HepG2 (cell line): Measurements from ENCODE around the gene KLHL40. TPM values are rescaled to one million over a fixed set of nuclear protein-coding genes. Genes with fewer than 3 reads are reported as not detected.

Source experiments
- AKAP8 ChIP-seq: sonication (generic); formaldehyde crosslinking; IDR thresholded peaks from 2 replicates; pipeline ENCODE4 v1.5.1; 2020; ENCODE audit warnings: mild to moderate bottlenecking, missing genetic modification reagents
- DNMT3B ChIP-seq: conservative IDR thresholded peaks from 2 replicates; pipeline ENCODE4 v1.6.1; 2016; ENCODE audit warnings: missing biosample characterization, control low read depth
- ELF1 ChIP-seq: sonication (generic); formaldehyde crosslinking; IDR thresholded peaks from 2 replicates; pipeline ENCODE4 v1.4.0; 2020; ENCODE audit warnings: missing genetic modification reagents
- KLF13 ChIP-seq: sonication (generic); formaldehyde crosslinking; IDR thresholded peaks from 2 replicates; pipeline ENCODE4 v1.4.0; 2020; ENCODE audit warnings: mild to moderate bottlenecking, missing genetic modification reagents
- MAX ChIP-seq: IDR thresholded peaks from 2 replicates; pipeline ENCODE4 v1.6.1; 2012; ENCODE audit warnings: inconsistent platforms
- NCOA5 ChIP-seq: sonication (generic); formaldehyde crosslinking; IDR thresholded peaks from 2 replicates; pipeline ENCODE4 v1.4.0; 2020; ENCODE audit warnings: missing genetic modification reagents
- NR0B2 ChIP-seq: sonication (generic); formaldehyde crosslinking; IDR thresholded peaks from 2 replicates; pipeline ENCODE4 v1.4.0; 2020; ENCODE audit warnings: mild to moderate bottlenecking, missing genetic modification reagents
- NR2F2 ChIP-seq: IDR thresholded peaks from 2 replicates; pipeline ENCODE4 v1.6.1; 2012; ENCODE audit warnings: low read depth, inconsistent platforms, borderline replicate concordance
- NR3C1 ChIP-seq: sonication (generic); formaldehyde crosslinking; IDR thresholded peaks from 2 replicates; pipeline ENCODE4 v1.4.0; 2020; ENCODE audit warnings: missing genetic modification reagents
- PCBP1 ChIP-seq: fragments of 200-400 bp; formaldehyde crosslinking; IDR thresholded peaks from 2 replicates; pipeline ENCODE4 v1.6.1; 2017; ENCODE audit warnings: mild to moderate bottlenecking, low read depth, low read length, borderline replicate concordance
- RAD21 ChIP-seq: fragments of 450-650 bp; formaldehyde crosslinking; IDR thresholded peaks from 2 replicates; pipeline ENCODE4 v1.5.0; 2020; ENCODE audit warnings: mild to moderate bottlenecking
- SALL1 ChIP-seq: sonication (generic); formaldehyde crosslinking; IDR thresholded peaks from 2 replicates; pipeline ENCODE4 v1.8.0; 2022; ENCODE audit warnings: mild to moderate bottlenecking, missing genetic modification reagents
- STAT5B ChIP-seq: sonication (generic); formaldehyde crosslinking; IDR thresholded peaks from 2 replicates; pipeline ENCODE4 v1.4.0; 2020; ENCODE audit warnings: missing genetic modification reagents
- TARDBP ChIP-seq: sonication (generic); formaldehyde crosslinking; IDR thresholded peaks from 2 replicates; pipeline ENCODE4 v1.8.0; 2022; ENCODE audit warnings: mild to moderate bottlenecking, missing genetic modification reagents
- TP53 ChIP-seq: sonication (generic); formaldehyde crosslinking; conservative IDR thresholded peaks from 2 replicates; pipeline ENCODE4 v1.4.0; 2020; ENCODE audit warnings: missing genetic modification reagents
- ZC3H4 ChIP-seq: sonication (generic); formaldehyde crosslinking; IDR thresholded peaks from 2 replicates; pipeline ENCODE4 v1.4.0; 2020; ENCODE audit warnings: missing genetic modification reagents, borderline replicate concordance
- ZIK1 ChIP-seq: sonication (generic); formaldehyde crosslinking; IDR thresholded peaks from 2 replicates; pipeline ENCODE4 v1.5.0; 2020; ENCODE audit warnings: mild to moderate bottlenecking, low read depth, missing genetic modification reagents, borderline replicate concordance
- ZNF264 ChIP-seq: sonication (generic); formaldehyde crosslinking; IDR thresholded peaks from 2 replicates; pipeline ENCODE4 v1.4.0; 2020; ENCODE audit warnings: missing genetic modification reagents
- ZNF543 ChIP-seq: sonication (generic); formaldehyde crosslinking; IDR thresholded peaks from 2 replicates; pipeline ENCODE4 v1.4.0; 2020; ENCODE audit warnings: mild to moderate bottlenecking, missing genetic modification reagents
- ZNF644 ChIP-seq: IDR thresholded peaks from 2 replicates; pipeline ENCODE4 v1.6.1; 2016; ENCODE audit warnings: low read depth
- ZNF703 ChIP-seq: sonication (generic); formaldehyde crosslinking; IDR thresholded peaks from 2 replicates; pipeline ENCODE4 v1.5.1; 2020; ENCODE audit warnings: missing genetic modification reagents, mild to moderate bottlenecking, moderate library complexity, borderline replicate concordance
- ZNF792 ChIP-seq: IDR thresholded peaks from 2 replicates; pipeline ENCODE4 v1.6.1; 2016
- polyA plus RNA-seq, 8 experiments: library from polyadenylated mRNA; depleted of rRNA in 3 of 8; stranded (reverse) in 7 of 8; unstranded in 1 of 8; fragments of >200 nt; fragmentation: Illumina TruSeq in 4 of 8; extraction: Trizol in 4 of 8; gene quantifications; 2 replicates each; pipeline versions ENCODE4 v1.2.1 to v1.2.3, GENCODE V29; 2011 to 2016; ENCODE audit warnings: low read depth in 4 of 8, missing spikeins in 1 of 8, mixed read lengths in 1 of 8; ENCODE audit not compliant: insufficient read depth in 1 of 8
- total RNA-seq, 5 experiments: library from RNA; depleted of rRNA; stranded (reverse); fragments of >200 nt; fragmentation: Illumina TruSeq; extraction: Trizol; gene quantifications; 2 replicates each; pipeline ENCODE4 v1.2.3, GENCODE V29; 2016; ENCODE audit warnings: low read depth in 1 of 5
- TF ChIP-seq, protein P1 (sequence below): sonication (generic); formaldehyde crosslinking; IDR thresholded peaks from 2 replicates; pipeline ENCODE4 v1.5.1; 2020; ENCODE audit warnings: missing genetic modification reagents, mild to moderate bottlenecking, borderline replicate concordance
- TF ChIP-seq, protein P2 (sequence below): sonication (generic); formaldehyde crosslinking; IDR thresholded peaks from 2 replicates; pipeline ENCODE4 v1.4.0; 2020; ENCODE audit warnings: missing genetic modification reagents
- TF ChIP-seq, protein P3 (sequence below): sonication (generic); formaldehyde crosslinking; IDR thresholded peaks from 2 replicates; pipeline ENCODE4 v1.5.0; 2020; ENCODE audit warnings: mild to moderate bottlenecking, missing genetic modification reagents, moderate library complexity
- TF ChIP-seq, protein P4 (sequence below): sonication (generic); formaldehyde crosslinking; IDR thresholded peaks from 2 replicates; pipeline ENCODE4 v1.5.0; 2020; ENCODE audit warnings: missing genetic modification reagents

The KLHL40 gene
- total and polyA plus RNA-seq, 2 of the 13 experiments (the other 11 are each of a cell fraction or from before 2014, with no cell fraction given): not detected

DNA sequence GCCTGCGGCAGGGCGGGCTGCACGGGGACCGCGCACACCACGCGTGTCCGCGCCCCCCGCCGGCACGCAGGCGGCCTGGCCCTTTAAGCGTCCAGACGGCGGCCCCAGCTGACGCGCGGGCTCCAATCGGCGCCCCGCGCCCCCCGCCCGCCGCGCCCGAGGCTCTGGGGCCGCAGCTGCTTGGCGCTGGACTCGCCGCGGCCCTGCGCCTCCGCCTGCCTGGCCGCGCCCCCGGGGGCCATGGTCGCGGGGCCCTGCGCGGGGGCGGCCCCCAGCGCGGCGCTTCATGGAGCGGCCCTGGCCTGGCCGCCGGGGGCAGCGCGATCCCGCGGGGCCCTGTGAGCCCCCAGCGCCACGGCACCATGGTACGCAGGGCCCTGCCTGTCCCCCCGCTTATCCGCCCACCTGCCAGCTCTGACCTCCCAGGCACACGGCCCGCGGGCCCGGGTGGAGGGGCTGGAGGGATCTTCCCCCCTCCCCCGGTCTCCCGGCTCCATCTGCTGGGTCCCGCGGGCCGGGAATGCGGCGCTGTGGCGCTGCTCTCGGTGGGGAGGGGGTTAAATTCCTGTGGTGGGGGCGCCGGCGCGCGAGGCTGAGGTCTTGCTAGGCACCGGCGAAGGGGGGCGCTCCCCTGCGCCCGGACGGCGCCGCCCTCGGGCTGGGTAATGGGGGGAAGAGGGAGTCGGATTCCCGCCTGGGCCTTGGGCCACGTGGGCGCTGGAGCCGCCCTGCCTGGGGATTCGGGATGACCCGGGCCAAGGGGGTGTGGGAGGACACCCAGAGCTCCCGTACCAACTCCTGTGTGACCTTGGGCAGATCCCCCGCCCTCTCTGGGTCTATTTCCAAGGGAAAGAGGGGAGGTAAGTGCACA, 30.8 kb upstream of the KLHL40 start (continued):
- TF ChIP-seq, protein P1, sequence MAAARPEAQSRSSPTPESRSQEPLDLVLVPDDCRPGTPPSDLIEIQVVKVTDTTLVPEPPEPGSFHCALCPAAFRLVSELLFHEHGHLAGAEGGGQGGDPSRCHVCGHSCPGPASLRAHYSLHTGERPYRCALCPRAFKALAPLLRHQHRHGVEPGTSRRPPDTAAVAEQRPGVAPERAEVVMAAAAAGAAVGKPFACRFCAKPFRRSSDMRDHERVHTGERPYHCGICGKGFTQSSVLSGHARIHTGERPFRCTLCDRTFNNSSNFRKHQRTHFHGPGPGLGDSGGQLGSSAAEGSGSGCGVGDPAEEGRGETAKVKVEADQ (CRISPR knock-in tag): peak; percentile 55; the same call in 1 of the 2 replicates
- TF ChIP-seq RAD21: peak; percentile 43; the same call in 1 of the 2 replicates
- TF ChIP-seq NCOA5 (CRISPR knock-in tag): no peak
- TF ChIP-seq ZNF264: no peak
- TF ChIP-seq TP53: no peak
- peak; percentile 70; the same call in 1 of the 2 replicates for TF ChIP-seq DNMT3B (CRISPR knock-in tag)
- 0 out of 2 replicates have a peak, but pooled peaks have one; percentile 46 for TF ChIP-seq NR0B2 (CRISPR knock-in tag)
- no peak for TF ChIP-seq KLF13
- TF ChIP-seq MAX: peak; percentile 90
- peak; percentile 70; the same call in 1 of the 2 replicates for TF ChIP-seq ZNF543 (CRISPR knock-in tag)
- 0 out of 2 replicates have a peak, but pooled peaks have one; percentile 9 for TF ChIP-seq ZNF644 (CRISPR knock-in tag)
- no peak for TF ChIP-seq AKAP8 (CRISPR knock-in tag)
- TF ChIP-seq ZIK1 (CRISPR knock-in tag): 0 out of 2 replicates have a peak, but pooled peaks have one; percentile 66
- TF ChIP-seq PCBP1: no peak
- TF ChIP-seq NR3C1 (CRISPR knock-in tag): no peak
- no peak for TF ChIP-seq ZC3H4
- no peak for TF ChIP-seq TARDBP (CRISPR knock-in tag)
- no peak for TF ChIP-seq ZNF703 (CRISPR knock-in tag)
- TF ChIP-seq, protein P2, sequence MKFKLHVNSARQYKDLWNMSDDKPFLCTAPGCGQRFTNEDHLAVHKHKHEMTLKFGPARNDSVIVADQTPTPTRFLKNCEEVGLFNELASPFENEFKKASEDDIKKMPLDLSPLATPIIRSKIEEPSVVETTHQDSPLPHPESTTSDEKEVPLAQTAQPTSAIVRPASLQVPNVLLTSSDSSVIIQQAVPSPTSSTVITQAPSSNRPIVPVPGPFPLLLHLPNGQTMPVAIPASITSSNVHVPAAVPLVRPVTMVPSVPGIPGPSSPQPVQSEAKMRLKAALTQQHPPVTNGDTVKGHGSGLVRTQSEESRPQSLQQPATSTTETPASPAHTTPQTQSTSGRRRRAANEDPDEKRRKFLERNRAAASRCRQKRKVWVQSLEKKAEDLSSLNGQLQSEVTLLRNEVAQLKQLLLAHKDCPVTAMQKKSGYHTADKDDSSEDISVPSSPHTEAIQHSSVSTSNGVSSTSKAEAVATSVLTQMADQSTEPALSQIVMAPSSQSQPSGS (CRISPR knock-in tag): peak; percentile 24; the same call in 1 of the 2 replicates
- no peak for TF ChIP-seq NR2F2
- TF ChIP-seq, protein P3, sequence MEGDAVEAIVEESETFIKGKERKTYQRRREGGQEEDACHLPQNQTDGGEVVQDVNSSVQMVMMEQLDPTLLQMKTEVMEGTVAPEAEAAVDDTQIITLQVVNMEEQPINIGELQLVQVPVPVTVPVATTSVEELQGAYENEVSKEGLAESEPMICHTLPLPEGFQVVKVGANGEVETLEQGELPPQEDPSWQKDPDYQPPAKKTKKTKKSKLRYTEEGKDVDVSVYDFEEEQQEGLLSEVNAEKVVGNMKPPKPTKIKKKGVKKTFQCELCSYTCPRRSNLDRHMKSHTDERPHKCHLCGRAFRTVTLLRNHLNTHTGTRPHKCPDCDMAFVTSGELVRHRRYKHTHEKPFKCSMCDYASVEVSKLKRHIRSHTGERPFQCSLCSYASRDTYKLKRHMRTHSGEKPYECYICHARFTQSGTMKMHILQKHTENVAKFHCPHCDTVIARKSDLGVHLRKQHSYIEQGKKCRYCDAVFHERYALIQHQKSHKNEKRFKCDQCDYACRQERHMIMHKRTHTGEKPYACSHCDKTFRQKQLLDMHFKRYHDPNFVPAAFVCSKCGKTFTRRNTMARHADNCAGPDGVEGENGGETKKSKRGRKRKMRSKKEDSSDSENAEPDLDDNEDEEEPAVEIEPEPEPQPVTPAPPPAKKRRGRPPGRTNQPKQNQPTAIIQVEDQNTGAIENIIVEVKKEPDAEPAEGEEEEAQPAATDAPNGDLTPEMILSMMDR (CRISPR knock-in tag): peak; percentile 65
- no peak for TF ChIP-seq ELF1
- TF ChIP-seq ZNF792: peak; percentile 42; the same call in 1 of the 2 replicates
- no peak for TF ChIP-seq STAT5B
- TF ChIP-seq, protein P4, sequence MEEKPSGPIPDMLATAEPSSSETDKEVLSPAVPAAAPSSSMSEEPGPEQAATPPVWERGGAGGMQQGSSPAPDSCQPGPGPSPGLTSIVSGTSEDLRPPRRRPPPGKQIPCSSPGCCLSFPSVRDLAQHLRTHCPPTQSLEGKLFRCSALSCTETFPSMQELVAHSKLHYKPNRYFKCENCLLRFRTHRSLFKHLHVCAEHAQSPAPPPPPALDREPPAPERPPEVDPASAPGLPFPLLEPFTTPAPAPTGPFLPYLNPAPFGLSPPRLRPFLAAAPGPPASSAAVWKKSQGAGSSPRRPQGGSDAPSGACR (CRISPR knock-in tag): no peak
- TF ChIP-seq SALL1: peak; percentile 39; the same call in 1 of the 2 replicates
